GM06990 (cell line): ENCODE measurements around the gene UROS.

Experiments used
- DNase-seq: peaks from one replicate; pipeline ENCODE4 v3.0.0-alpha.2; 2011; ENCODE audit not compliant: insufficient read length; ENCODE audit errors: extremely low read depth
- H3K27me3 ChIP-seq: replicated peaks from 2 replicates; pipeline ENCODE4 v1.6.0; 2011; ENCODE audit warnings: low read length; ENCODE audit not compliant: control insufficient read depth, insufficient read depth
- H3K36me3 ChIP-seq: 2 replicates; pipeline ENCODE4 v1.5.1; 2011; ENCODE audit warnings: low read length; ENCODE audit not compliant: control insufficient read depth, insufficient read depth
- H3K4me3 ChIP-seq: replicated peaks from 2 replicates; pipeline ENCODE4 v1.5.1; 2011; ENCODE audit warnings: low read depth, mild to moderate bottlenecking, control low read depth, low read length
- TF ChIP-seq, protein P1 (sequence below): IDR thresholded peaks from 2 replicates; pipeline ENCODE4 v1.5.1; 2011; ENCODE audit warnings: low read length, control low read depth, mild to moderate bottlenecking, inconsistent platforms; ENCODE audit not compliant: insufficient read depth, poor library complexity, severe bottlenecking

Gene UROS

GRCh38 chr10:125828311-125828710, 5.3 kb upstream of the UROS start:
- Histone ChIP-seq H3K27me3 (no peaks in the 10 kb centered on the region), H3K36me3 (peaks cover 18% of the 10 kb centered on the region), H3K4me3 (no peak overlapping the region)
- DNase-seq, result no peak
- TF ChIP-seq, protein P1, sequence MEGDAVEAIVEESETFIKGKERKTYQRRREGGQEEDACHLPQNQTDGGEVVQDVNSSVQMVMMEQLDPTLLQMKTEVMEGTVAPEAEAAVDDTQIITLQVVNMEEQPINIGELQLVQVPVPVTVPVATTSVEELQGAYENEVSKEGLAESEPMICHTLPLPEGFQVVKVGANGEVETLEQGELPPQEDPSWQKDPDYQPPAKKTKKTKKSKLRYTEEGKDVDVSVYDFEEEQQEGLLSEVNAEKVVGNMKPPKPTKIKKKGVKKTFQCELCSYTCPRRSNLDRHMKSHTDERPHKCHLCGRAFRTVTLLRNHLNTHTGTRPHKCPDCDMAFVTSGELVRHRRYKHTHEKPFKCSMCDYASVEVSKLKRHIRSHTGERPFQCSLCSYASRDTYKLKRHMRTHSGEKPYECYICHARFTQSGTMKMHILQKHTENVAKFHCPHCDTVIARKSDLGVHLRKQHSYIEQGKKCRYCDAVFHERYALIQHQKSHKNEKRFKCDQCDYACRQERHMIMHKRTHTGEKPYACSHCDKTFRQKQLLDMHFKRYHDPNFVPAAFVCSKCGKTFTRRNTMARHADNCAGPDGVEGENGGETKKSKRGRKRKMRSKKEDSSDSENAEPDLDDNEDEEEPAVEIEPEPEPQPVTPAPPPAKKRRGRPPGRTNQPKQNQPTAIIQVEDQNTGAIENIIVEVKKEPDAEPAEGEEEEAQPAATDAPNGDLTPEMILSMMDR, result no peak

DNA sequence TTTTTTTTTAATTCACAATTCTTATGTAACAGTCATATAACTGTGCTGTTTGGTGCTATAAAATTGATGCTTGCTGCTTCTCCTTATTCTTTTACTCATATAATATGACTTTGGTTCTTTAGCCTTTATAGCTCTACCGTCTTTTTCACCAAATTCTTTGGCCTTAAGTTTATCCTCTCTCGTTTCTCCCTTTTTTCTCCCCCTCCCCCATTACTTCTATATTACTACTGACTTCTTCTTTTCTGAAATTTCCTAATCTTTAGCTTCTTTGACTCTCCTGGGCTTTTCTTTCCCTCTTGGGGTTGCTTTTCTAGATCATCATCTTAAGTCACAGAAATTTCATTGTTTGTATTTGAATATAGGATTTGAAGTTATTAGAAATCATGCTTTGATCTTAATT, 4.1 kb upstream of the UROS start:
- Histone ChIP-seq H3K36me3 (peaks cover 13% of the 10 kb centered on the region), H3K4me3 (no peak overlapping the region), H3K27me3 (no peaks in the 10 kb centered on the region)
- TF ChIP-seq, protein P1, result no peak
- no peak for DNase-seq

GRCh38 chr10:125824736-125825135, 1.7 kb upstream of the UROS start:
- TF ChIP-seq, protein P1, result no peak
- Histone ChIP-seq H3K4me3 (peak overlapping the region; percentile 91), H3K27me3 (no peaks in the 10 kb centered on the region), H3K36me3 (peaks cover 13% of the 10 kb centered on the region)
- DNase-seq, result no peak

DNA sequence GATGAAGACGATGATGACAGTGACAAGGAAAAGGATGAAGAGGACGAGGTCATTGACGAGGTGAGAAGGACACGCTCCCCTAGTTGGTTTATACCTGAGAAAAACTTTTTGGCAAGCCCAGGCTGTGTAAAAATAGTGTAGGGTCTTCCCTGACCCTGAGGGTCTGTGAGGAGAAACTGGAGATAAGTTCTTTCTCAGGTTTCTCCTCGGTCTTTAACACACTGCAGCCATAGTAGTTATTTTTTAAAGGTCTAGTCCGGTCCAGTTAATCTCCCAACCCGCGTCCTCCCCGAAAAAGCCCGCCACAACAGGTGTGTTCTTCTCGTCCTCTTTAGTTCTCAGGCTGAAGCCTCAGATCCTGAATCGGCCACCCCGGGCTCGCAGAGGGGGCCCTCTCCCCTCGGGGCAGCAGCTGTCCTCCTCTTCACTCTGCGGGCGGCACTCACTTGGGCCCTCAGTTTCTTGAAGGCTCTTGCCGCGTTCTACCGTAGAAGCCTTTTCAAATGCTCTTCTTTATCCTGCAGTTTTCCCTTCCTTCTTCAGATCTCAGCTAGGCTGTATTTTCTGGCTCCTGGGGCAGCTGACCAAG, 699 bp upstream of the UROS start:
- Histone ChIP-seq H3K27me3 (no peaks in the 10 kb centered on the region), H3K36me3 (peaks cover 7% of the 10 kb centered on the region), H3K4me3 (peak overlapping the region; percentile 91)
- peak; percentile 12 for DNase-seq
- TF ChIP-seq, protein P1, result no peak

- Histone ChIP-seq H3K36me3 (no peaks in the 10 kb centered on the region; the same call in 1 of the 2 replicates), H3K4me3 (peak overlapping the region; percentile 5; the same call in 1 of the 2 replicates), H3K27me3 (no peaks in the 10 kb centered on the region)
- DNase-seq, result no peak
- TF ChIP-seq, protein P1, result no peak
These were observed 2.4 kb downstream of the UROS start for GRCh38 chr10:125820701-125821100.

- Histone ChIP-seq H3K4me3 (no peak overlapping the region), H3K27me3 (no peaks in the 10 kb centered on the region), H3K36me3 (peaks cover 3% of the 10 kb centered on the region)
- TF ChIP-seq, protein P1, result no peak
- no peak for DNase-seq
These were observed 5.6 kb downstream of the UROS start for GRCh38 chr10:125817337-125817946.
